Thoracic aorta (tissue), 2 donors: ENCODE measurements around the gene SYNE1. TPM values are rescaled to one million over a fixed set of nuclear protein-coding genes. Genes with fewer than 3 reads are reported as not detected.
A peak's percentile ranks its signal among the peaks of the same experiment; 100 is the strongest.

Experiments used
- ATAC-seq: fragments of 150-250 bp; one replicate; pipeline ENCODE4 v1.8.0; 2017; ENCODE audit warnings: low read depth; ENCODE audit not compliant: insufficient number of reproducible peaks, low FRiP score
- DNase-seq: peaks from one replicate; pipeline ENCODE4 v3.0.0-alpha.2; 2020; ENCODE audit warnings: low spot score
- H3K27ac ChIP-seq, 2 donors: fragments of 200-600 bp; sonication (generic); 1 replicate in 1 of 2; 2 replicates in 1 of 2; pipeline ENCODE4 v1.5.1; 2016; ENCODE audit warnings: mild to moderate bottlenecking in 2 of 2, moderate library complexity in 2 of 2
- H3K27me3 ChIP-seq: fragments of 200-600 bp; sonication (generic); replicated peaks from 2 replicates; pipeline ENCODE4 v1.6.0; 2016; ENCODE audit warnings: mild to moderate bottlenecking; ENCODE audit not compliant: insufficient read depth
- H3K36me3 ChIP-seq: fragments of 200-600 bp; sonication (generic); one replicate; pipeline ENCODE4 v1.5.1; 2016
- H3K4me1 ChIP-seq, 2 donors: fragments of 200-600 bp; sonication (generic); 1 replicate in 1 of 2; 2 replicates in 1 of 2; pipeline versions ENCODE4 v1.5.1 to v1.6.0; 2016; ENCODE audit warnings: low read depth in 2 of 2, mild to moderate bottlenecking in 1 of 2; ENCODE audit not compliant: control insufficient read depth in 1 of 2
- H3K4me3 ChIP-seq: fragments of 200-600 bp; sonication (generic); 2 replicates; pipeline ENCODE4 v1.5.1; 2016; ENCODE audit warnings: mild to moderate bottlenecking
- H3K9me3 ChIP-seq: fragments of 200-600 bp; sonication (generic); 2 replicates; pipeline ENCODE4 v1.5.1; 2016
- CTCF ChIP-seq: fragments of 200-600 bp; sonication (generic); IDR thresholded peaks from one replicate; pipeline ENCODE4 v1.5.1; 2019; ENCODE audit warnings: antibody characterized with exemption
- total RNA-seq, 2 donors: library from RNA; depleted of rRNA; stranded (reverse); fragments of >200 nt; gene quantifications; one replicate each; pipeline versions ENCODE4 v1.1.0 to v1.2.3, GENCODE V29; 2016

Gene SYNE1
- total RNA-seq, 2 donors from 2014 or later, result 462 to 552 TPM

- no peaks in the 10 kb centered on the region for H3K9me3 ChIP-seq
- peak overlapping the region; percentile 87 to 91 for H3K27ac ChIP-seq
- peaks cover 27 to 53% of the 10 kb centered on the region in 2 donors for H3K4me1 ChIP-seq
- DNase-seq (no peak), ATAC-seq (no peak)
- no peaks in the 10 kb centered on the region for H3K27me3 ChIP-seq
- TF ChIP-seq CTCF, result no peak
- peak overlapping the region; percentile 38 for H3K4me3 ChIP-seq
- no peaks in the 10 kb centered on the region for H3K36me3 ChIP-seq
These were observed 238.2 kb downstream of the SYNE1 start for GRCh38 chr6:152398993-152399392.

DNA sequence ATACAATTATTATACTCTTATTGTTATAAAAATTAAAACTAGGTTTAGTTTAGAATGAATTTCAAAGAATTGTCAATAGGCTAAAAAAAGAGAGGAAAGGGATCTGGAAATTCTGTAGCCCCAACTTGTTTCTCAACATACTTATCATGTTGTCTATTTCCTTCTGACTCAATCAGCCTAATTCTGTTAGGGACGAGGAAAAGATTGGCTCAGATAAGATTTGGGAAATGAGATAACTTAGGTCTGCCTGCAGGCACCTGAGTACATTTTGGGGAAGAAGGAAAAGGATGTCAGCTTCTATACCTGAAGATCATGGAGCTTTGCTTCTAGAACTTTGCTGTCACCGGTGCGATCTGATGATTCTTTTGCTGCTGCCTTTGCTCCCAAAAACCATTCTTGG lies 238.8 kb downstream of the SYNE1 start:
- Histone ChIP-seq H3K4me1 (peaks cover 27 to 49% of the 10 kb centered on the region in 2 donors), H3K9me3 (no peaks in the 10 kb centered on the region), H3K27ac (peak overlapping the region; percentile 87 to 91), H3K4me3 (no peak overlapping the region), H3K36me3 (no peaks in the 10 kb centered on the region), H3K27me3 (no peaks in the 10 kb centered on the region)
- no peak for TF ChIP-seq CTCF
- DNase-seq, result no peak
- ATAC-seq, result no peak

DNA sequence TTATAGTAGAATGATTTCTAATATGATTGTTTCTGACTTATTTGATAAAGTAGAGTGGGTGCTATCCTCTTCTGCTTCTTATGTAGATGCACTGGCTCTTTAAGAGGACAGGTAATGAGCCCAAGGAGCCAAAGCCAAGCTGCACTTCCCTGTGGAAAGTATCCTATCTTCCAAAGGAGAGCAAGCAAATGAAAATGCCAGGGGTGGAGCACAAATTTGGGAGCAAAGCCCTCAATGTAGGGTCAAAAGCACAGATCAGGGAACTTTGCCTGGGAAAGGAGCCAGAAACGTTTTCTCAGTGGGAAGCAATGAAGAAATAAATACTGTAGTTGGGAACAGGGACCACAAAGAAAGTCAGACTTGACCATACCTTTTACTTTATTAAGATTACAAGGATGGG lies 242.9 kb downstream of the SYNE1 start:
- Histone ChIP-seq H3K4me3 (no peak overlapping the region), H3K27ac (no peak overlapping the region), H3K4me1 (peaks cover 17 to 56% of the 10 kb centered on the region in 2 donors), H3K36me3 (no peaks in the 10 kb centered on the region), H3K27me3 (no peaks in the 10 kb centered on the region), H3K9me3 (no peaks in the 10 kb centered on the region)
- ATAC-seq, result no peak
- TF ChIP-seq CTCF, result no peak
- no peak for DNase-seq

- no peaks in the 10 kb centered on the region for H3K27me3 ChIP-seq
- peaks cover 20 to 69% of the 10 kb centered on the region in 2 donors for H3K4me1 ChIP-seq
- no peak for DNase-seq
- TF ChIP-seq CTCF, result no peak
- H3K27ac ChIP-seq, result peak overlapping the region; percentile 69 to 76
- H3K36me3 ChIP-seq, result no peaks in the 10 kb centered on the region
- H3K4me3 ChIP-seq, result peak overlapping the region; percentile 39
- ATAC-seq, result no peak
- H3K9me3 ChIP-seq, result no peaks in the 10 kb centered on the region
These were observed 245.8 kb downstream of the SYNE1 start for GRCh38 chr6:152391179-152391880.

GRCh38 chr6:152387091-152387490 lies 250.1 kb downstream of the SYNE1 start:
- no peaks in the 10 kb centered on the region for H3K36me3 ChIP-seq

More at GRCh38 chr6:152387091-152387490, 250.1 kb downstream of the SYNE1 start:
- no peak for TF ChIP-seq CTCF
- DNase-seq (no peak), ATAC-seq (no peak)
- Histone ChIP-seq H3K27me3 (no peaks in the 10 kb centered on the region), H3K9me3 (no peaks in the 10 kb centered on the region), H3K4me3 (no peak overlapping the region), H3K4me1 (peaks cover 24 to 80% of the 10 kb centered on the region in 2 donors), H3K27ac (peak overlapping the region; percentile 39 to 76)
